GM15510 (cell line): Measurements from ENCODE around the gene WDHD1.

Experiments used
- POLR2A ChIP-seq: IDR thresholded peaks from 3 replicates; pipeline ENCODE4 v1.6.1; 2011; ENCODE audit warnings: borderline replicate concordance; ENCODE audit not compliant: insufficient read length; ENCODE audit errors: extremely low read depth

The WDHD1 gene

DNA sequence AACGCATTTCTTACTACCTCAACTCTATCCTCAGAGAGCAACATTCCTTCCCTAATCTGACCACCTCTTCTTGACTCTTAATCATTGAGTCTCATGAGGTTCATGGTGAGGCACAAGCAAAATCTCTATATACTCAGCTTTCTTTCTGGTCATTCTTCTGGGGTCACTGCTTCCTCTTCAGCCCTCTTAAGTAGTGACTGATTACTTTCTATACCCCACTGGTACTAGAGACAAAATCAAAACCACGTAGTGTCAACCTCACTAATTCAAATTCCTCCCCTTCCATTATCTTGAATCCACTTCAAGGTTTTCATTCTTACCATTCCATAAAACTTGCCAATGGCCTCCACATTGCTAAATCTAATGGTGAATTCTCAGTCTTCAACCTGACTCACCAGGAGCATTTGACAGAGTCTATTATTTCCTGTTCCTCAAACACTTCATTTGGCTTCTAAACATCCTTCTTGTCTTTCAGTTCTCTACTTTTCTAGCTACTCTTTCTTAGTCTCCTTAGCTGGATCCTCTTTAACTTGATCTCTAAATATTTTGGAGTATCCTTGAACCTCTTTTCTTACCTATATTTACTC, 6.8 kb downstream of the WDHD1 start:
- TF ChIP-seq POLR2A = no peak

DNA sequence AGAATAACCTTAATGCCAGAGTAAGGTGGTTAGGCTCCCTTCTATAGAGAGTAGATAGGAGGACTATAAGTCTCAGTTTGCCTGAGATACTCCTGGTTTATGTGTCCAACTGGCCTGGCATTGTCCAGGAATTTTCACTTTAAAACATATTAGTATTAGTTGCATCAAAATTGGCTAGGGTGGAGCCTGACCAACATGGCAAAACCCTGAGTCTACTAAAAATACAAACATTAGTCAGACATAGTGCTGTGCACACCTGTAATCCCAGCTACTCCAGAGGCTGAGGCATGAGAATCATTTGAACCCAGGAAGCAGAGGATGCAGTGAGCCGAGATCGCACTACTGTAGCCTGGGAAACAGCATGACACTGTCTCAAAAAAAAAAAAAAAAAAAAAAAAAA, 11.9 kb downstream of the WDHD1 start:
- no peak for TF ChIP-seq POLR2A

DNA sequence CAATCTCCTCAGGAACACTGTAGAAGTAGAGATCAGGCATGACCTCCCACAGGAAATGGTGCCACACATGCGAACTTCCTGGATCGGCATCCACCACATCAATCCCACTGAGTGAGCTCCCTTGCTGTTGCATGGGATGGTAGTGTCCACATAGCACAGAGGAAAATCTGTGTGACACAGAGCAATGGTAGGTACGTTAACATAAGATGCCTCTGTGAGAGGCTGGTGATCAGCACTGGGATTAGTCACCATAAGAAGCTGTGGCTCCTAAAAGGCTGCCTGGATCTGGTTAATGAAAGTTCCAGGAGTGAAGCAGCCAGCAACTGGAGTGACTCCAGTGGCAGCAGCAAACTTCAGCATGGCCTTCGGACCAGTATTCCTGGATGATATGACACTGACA, 21.8 kb downstream of the WDHD1 start:
- no peak for TF ChIP-seq POLR2A

- TF ChIP-seq POLR2A = no peak
Observed at GRCh38 chr14:55000381-55000780, 26.5 kb downstream of the WDHD1 start.

- TF ChIP-seq POLR2A = no peak
Observed at GRCh38 chr14:54985156-54985555, 41.7 kb downstream of the WDHD1 start.

DNA sequence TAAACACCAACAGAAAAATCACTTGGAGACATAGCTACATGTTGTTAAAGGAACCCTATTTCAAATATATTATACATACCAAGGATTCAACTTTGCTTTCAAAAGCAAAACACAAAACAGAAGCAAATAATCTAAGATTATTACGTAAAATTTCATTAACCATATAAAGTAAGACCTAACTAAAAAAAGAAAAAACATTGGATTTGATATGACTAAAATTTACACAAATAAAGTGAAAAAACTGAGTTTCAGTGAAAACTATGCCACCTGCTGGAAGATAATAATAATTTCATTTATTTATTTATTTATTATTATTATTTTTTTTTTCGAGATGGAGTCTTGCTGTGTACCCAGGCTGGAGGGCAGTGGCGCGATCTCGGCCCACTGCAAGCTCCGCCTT, 45.2 kb downstream of the WDHD1 start:
- TF ChIP-seq POLR2A = no peak

GRCh38 chr14:54979039-54979438, 47.9 kb downstream of the WDHD1 start:
- TF ChIP-seq POLR2A = no peak

DNA sequence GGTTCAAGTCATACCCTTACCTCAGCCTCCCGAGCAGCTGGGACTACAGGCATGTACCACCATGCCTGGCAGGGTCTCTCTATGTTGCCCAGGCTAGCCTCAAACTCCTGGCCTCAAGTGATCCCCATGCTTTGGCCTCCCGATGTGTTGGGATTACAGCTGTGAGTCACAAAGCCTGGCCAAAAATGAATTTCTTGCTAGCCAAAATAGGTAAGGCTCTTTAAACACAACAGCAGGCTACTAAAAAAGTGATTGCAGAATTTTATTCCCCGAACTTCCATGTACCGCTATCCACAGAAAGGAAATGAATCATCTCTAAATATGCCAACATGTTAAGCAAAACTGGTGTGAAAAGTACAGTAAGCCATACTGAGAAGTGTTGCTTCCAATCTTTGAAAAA, 50.6 kb downstream of the WDHD1 start:
- TF ChIP-seq POLR2A = no peak

GRCh38 chr14:54975856-54976255, 51.0 kb downstream of the WDHD1 start:
- TF ChIP-seq POLR2A = no peak

DNA sequence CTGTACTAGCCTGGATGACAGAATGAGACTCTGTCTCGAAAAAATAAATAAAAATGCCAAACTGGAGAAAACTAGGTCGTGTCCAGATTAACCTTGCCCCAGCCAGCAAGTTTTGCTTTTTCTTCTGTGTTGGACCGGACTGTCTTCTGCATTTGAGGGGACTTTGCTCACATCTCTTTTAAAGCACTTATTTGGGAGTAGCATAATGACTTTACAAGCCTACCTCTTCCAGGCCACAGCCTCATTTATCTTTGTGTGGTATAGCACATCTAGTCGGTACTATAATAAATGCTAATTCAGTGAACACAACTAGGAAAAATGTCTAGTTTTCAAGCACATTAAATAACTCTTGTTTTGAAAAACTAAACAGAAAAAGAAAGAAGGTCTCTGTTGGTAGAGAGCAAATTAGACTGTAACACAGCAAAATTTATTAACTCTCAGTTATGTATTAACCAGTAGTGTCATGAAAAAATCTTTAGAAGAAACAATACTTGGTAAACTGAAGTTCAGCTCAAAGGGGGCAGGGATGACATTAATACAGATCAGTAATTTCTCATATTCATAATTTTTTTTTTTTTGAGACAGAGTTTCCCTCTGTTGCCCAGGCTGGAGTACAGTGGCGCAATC, 52.0 kb downstream of the WDHD1 start:
- no peak for TF ChIP-seq POLR2A

DNA sequence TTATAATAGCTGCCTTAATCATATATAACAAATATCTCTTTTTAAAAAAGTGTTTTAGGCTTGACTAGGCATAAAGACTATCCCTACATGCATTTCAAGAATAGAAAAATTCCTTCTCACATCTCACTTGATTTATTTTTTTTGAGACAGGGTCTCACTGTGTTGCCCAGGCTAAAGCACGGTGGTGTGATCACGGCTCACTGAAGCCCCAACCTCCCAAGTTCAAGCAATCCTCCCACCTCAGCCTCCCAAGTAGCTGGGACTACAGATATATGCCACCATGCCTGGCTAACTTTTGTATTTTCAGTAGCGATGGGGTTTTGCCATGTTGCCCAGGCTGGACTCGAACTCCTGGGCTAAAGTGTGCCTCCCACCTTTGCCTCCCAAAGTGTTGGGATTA, 59.4 kb downstream of the WDHD1 start:
- no peak for TF ChIP-seq POLR2A

GRCh38 chr14:54955143-54955542, 71.8 kb downstream of the WDHD1 start:
- TF ChIP-seq POLR2A = no peak

DNA sequence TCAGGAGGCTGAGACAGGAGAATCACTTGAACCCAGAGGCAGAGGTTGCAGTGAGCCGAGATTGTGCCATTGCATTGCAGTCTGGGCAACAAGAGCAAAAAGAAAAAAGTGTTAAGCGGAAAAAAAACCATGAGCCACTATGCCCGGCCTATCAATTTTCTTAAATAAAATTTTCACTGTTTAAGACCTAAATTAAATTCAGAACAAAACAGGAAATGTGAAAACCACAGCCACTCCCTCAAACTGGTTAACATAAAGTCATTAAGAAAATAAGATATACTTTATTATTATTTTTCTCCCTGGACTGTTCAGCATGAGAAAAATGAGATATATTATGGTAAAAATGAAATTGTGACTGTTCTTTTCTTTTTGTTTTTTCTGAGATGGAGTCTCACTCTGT, 79.7 kb downstream of the WDHD1 start:
- no peak for TF ChIP-seq POLR2A

- TF ChIP-seq POLR2A = no peak
Observed at GRCh38 chr14:54946500-54946899, 80.4 kb downstream of the WDHD1 start.

DNA sequence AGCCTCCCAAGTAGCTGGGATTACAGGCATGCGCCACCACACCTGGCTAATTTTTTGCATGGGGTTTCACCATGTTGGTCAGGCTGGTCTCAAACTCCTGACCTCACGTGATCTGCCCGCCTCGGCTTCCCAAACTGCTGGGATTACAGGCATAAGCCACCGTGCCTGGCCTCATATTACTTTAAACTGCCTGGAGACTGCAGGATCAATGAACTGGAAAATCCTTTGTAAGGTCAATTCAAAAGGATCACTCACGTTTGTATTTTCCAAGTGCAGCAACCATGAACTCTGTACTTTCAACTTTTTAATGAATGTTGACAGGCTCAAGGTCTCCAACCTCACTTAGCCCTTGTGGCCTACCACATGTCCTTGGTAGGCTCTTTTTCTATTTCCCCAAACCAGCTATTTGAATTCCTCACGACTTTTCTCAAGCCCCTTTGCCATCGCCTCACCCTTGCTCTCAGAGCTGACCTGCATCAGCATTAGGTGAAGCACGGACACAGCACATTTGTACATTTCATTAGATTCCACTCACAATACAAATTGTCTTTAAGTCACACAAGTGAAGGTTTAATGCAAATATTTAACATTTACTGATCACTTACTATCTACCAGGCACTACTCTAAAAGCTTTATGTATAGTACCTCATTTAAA, 82.0 kb downstream of the WDHD1 start:
- TF ChIP-seq POLR2A = no peak

DNA sequence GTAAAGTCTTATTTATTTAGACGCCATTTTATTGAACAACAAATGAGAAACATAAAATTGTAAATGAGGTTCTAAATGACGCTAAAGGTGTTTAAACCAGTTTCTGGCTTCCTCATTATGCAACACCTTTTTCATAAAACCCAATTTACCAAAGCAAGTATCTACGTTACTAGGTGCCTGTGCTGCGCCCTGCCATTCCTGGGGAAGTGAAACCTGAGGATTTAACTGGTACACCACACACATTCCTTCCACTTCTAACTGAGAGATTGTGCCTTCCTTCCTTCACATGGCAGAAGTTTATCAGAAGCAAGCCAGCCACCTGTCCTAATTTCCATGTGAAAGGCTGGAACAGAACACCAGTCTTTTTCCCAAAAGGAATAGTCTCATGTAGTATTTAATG, 84.0 kb downstream of the WDHD1 start:
- no peak for TF ChIP-seq POLR2A
